WTC11 (cell line): ENCODE data around the gene PPP1R18. TPM values are rescaled to one million over a fixed set of nuclear protein-coding genes. Genes with fewer than 3 reads are reported as not detected.
A peak's percentile ranks its signal among the peaks of the same experiment; 100 is the strongest.

Experiments
- AFF4 ChIP-seq: sonication (generic); formaldehyde crosslinking; IDR thresholded peaks from 2 replicates; pipeline ENCODE4 v1.8.1; 2023; ENCODE audit warnings: mild to moderate bottlenecking, missing genetic modification reagents, borderline replicate concordance
- CTCF ChIP-seq: fragments of 200-600 bp; IDR thresholded peaks from 2 replicates; pipeline ENCODE4 v1.8.0; 2022; ENCODE audit warnings: antibody characterized with exemption
- E2F1 ChIP-seq: sonication (generic); formaldehyde crosslinking; IDR thresholded peaks from 2 replicates; pipeline ENCODE4 v1.8.0; 2022; ENCODE audit warnings: mild to moderate bottlenecking, missing genetic modification reagents
- EMX1 ChIP-seq: fragments of 250-450 bp; sonication (Bioruptor Pico); IDR thresholded peaks from 2 replicates; pipeline ENCODE4 v1.8.0; 2021; ENCODE audit warnings: mild to moderate bottlenecking
- ETV6 ChIP-seq: sonication (generic); formaldehyde crosslinking; IDR thresholded peaks from 2 replicates; pipeline ENCODE4 v1.8.1; 2022; ENCODE audit warnings: mild to moderate bottlenecking, missing genetic modification reagents
- FOXK1 ChIP-seq: sonication (generic); formaldehyde crosslinking; IDR thresholded peaks from 2 replicates; pipeline ENCODE4 v1.8.0; 2022; ENCODE audit warnings: mild to moderate bottlenecking, moderate library complexity, missing genetic modification reagents
- FOXP1 ChIP-seq: sonication (generic); formaldehyde crosslinking; IDR thresholded peaks from 2 replicates; pipeline ENCODE4 v1.8.0; 2022; ENCODE audit warnings: missing genetic modification reagents, mild to moderate bottlenecking, moderate library complexity, borderline replicate concordance
- FOXP4 ChIP-seq: sonication (generic); formaldehyde crosslinking; IDR thresholded peaks from 2 replicates; pipeline ENCODE4 v1.8.0; 2022; ENCODE audit warnings: mild to moderate bottlenecking, missing genetic modification reagents
- GABPB1 ChIP-seq: sonication (generic); formaldehyde crosslinking; IDR thresholded peaks from 2 replicates; pipeline ENCODE4 v1.8.1; 2023; ENCODE audit warnings: mild to moderate bottlenecking, missing genetic modification reagents
- HMGA2 ChIP-seq: fragments of 250-450 bp; sonication (Bioruptor Pico); IDR thresholded peaks from 2 replicates; pipeline ENCODE4 v1.4.0; 2021; ENCODE audit warnings: mild to moderate bottlenecking, moderate library complexity
- JAZF1 ChIP-seq: fragments of 250-450 bp; sonication (Bioruptor Pico); IDR thresholded peaks from 2 replicates; pipeline ENCODE4 v1.9.0; 2021; ENCODE audit warnings: moderate library complexity, mild to moderate bottlenecking, inconsistent platforms
- JUN ChIP-seq: sonication (generic); formaldehyde crosslinking; IDR thresholded peaks from 2 replicates; pipeline ENCODE4 v1.8.0; 2023; ENCODE audit warnings: mild to moderate bottlenecking, missing genetic modification reagents
- MYBL2 ChIP-seq: sonication (generic); formaldehyde crosslinking; IDR thresholded peaks from 2 replicates; pipeline ENCODE4 v1.8.1; 2023; ENCODE audit warnings: mild to moderate bottlenecking, moderate library complexity, missing genetic modification reagents
- OVOL2 ChIP-seq: fragments of 250-450 bp; sonication (Bioruptor Pico); IDR thresholded peaks from 2 replicates; pipeline ENCODE4 v1.9.0; 2021; ENCODE audit warnings: mild to moderate bottlenecking, borderline replicate concordance
- RELA ChIP-seq: sonication (generic); formaldehyde crosslinking; IDR thresholded peaks from 2 replicates; pipeline ENCODE4 v1.8.1; 2022; ENCODE audit warnings: missing genetic modification reagents, mild to moderate bottlenecking, borderline replicate concordance
- TCF7 ChIP-seq: sonication (generic); formaldehyde crosslinking; IDR thresholded peaks from 2 replicates; pipeline ENCODE4 v1.8.0; 2022; ENCODE audit warnings: mild to moderate bottlenecking, low read depth, missing genetic modification reagents, moderate library complexity
- TEAD1 ChIP-seq: sonication (generic); formaldehyde crosslinking; IDR thresholded peaks from 2 replicates; pipeline ENCODE4 v1.8.0; 2022; ENCODE audit warnings: mild to moderate bottlenecking, missing genetic modification reagents
- TEAD4 ChIP-seq: sonication (generic); formaldehyde crosslinking; IDR thresholded peaks from 2 replicates; pipeline ENCODE4 v1.8.0; 2022; ENCODE audit warnings: mild to moderate bottlenecking, missing genetic modification reagents
- USF1 ChIP-seq: sonication (generic); formaldehyde crosslinking; IDR thresholded peaks from 2 replicates; pipeline ENCODE4 v1.8.0; 2022; ENCODE audit warnings: mild to moderate bottlenecking, missing genetic modification reagents
- ZNF121 ChIP-seq: sonication (generic); formaldehyde crosslinking; IDR thresholded peaks from 2 replicates; pipeline ENCODE4 v1.8.0; 2023; ENCODE audit warnings: missing genetic modification reagents
- ZNF232 ChIP-seq: sonication (generic); formaldehyde crosslinking; IDR thresholded peaks from 2 replicates; pipeline ENCODE4 v1.8.0; 2022; ENCODE audit warnings: mild to moderate bottlenecking, missing genetic modification reagents
- ZNF281 ChIP-seq: sonication (generic); formaldehyde crosslinking; IDR thresholded peaks from 2 replicates; pipeline ENCODE4 v1.8.0; 2023; ENCODE audit warnings: mild to moderate bottlenecking, missing genetic modification reagents
- ZNF423 ChIP-seq: fragments of 250-450 bp; sonication (Bioruptor Pico); IDR thresholded peaks from 2 replicates; pipeline ENCODE4 v2.1.2; 2022; ENCODE audit warnings: mild to moderate bottlenecking, moderate library complexity
- ZSCAN18 ChIP-seq: fragments of 250-450 bp; sonication (Bioruptor Pico); IDR thresholded peaks from 2 replicates; pipeline ENCODE4 v2.1.2; 2022; ENCODE audit warnings: mild to moderate bottlenecking, moderate library complexity
- total RNA-seq: library from RNA; stranded (reverse); gene quantifications from 3 replicates; pipeline ENCODE4 v1.2.3, GENCODE V29; 2021
- TF ChIP-seq, protein P1 (sequence below): sonication (generic); formaldehyde crosslinking; IDR thresholded peaks from 2 replicates; pipeline ENCODE4 v1.8.1; 2022; ENCODE audit warnings: mild to moderate bottlenecking, moderate library complexity, missing genetic modification reagents

Gene PPP1R18
- total RNA-seq, 1 experiment from 2014 or later = 36.5 TPM

GRCh38 chr6:30717129-30717844 lies 30.8 kb upstream of the PPP1R18 start, which contains the start of gene MDC1 (continued):
- TF ChIP-seq ZSCAN18 (CRISPR knock-in tag) (no peak), GABPB1 (CRISPR knock-in tag) (peak; percentile 93), JUN (CRISPR knock-in tag) (no peak; the same call in 1 of the 2 replicates), ZNF281 (CRISPR knock-in tag) (peak; percentile 81), JAZF1 (no peak), HMGA2 (CRISPR knock-in tag) (no peak), AFF4 (peak; percentile 87; the same call in 1 of the 2 replicates), OVOL2 (CRISPR knock-in tag) (no peak), ZNF232 (CRISPR knock-in tag) (peak; percentile 73; the same call in 1 of the 2 replicates), FOXP1 (CRISPR knock-in tag) (peak; percentile 87), EMX1 (peak; percentile 36; the same call in 1 of the 2 replicates), RELA (no peak), TCF7 (CRISPR knock-in tag) (no peak), ZNF423 (0 out of 2 replicates have a peak, but pooled peaks have one; percentile 10), USF1 (peak; percentile 37; the same call in 1 of the 2 replicates), MYBL2 (CRISPR knock-in tag) (peak; percentile 99), FOXK1 (CRISPR knock-in tag) (peak; percentile 91), FOXP4 (CRISPR knock-in tag) (peak; percentile 56; the same call in 1 of the 2 replicates), E2F1 (CRISPR knock-in tag) (peak; percentile 85; the same call in 1 of the 2 replicates), ETV6 (peak; percentile 91), ZNF121 (CRISPR knock-in tag) (no peak), TEAD4 (CRISPR knock-in tag) (no peak), CTCF (no peak), TEAD1 (CRISPR knock-in tag) (0 out of 2 replicates have a peak, but pooled peaks have one; percentile 33)
- TF ChIP-seq, protein P1, sequence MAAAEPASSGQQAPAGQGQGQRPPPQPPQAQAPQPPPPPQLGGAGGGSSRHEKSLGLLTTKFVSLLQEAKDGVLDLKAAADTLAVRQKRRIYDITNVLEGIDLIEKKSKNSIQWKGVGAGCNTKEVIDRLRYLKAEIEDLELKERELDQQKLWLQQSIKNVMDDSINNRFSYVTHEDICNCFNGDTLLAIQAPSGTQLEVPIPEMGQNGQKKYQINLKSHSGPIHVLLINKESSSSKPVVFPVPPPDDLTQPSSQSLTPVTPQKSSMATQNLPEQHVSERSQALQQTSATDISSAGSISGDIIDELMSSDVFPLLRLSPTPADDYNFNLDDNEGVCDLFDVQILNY (CRISPR knock-in tag) = peak; percentile 99
